Adipocyte (in vitro differentiated cells): ENCODE measurements around the gene TOM1.

Source experiments
- DNase-seq: peaks from one replicate; pipeline ENCODE4 v3.0.0-alpha.2; 2015; ENCODE audit warnings: low read depth
- H3K27me3 ChIP-seq: replicated peaks from 2 replicates; pipeline ENCODE4 v1.7.0; 2013; ENCODE audit warnings: mild to moderate bottlenecking, low read length, moderate library complexity; ENCODE audit not compliant: control insufficient read depth, insufficient read depth
- H3K36me3 ChIP-seq: 2 replicates; pipeline ENCODE4 v1.7.0; 2013; ENCODE audit warnings: low read length, mild to moderate bottlenecking, moderate library complexity; ENCODE audit not compliant: control insufficient read depth, insufficient read depth, severe bottlenecking
- H3K4me1 ChIP-seq: 2 replicates; pipeline ENCODE4 v1.7.0; 2013; ENCODE audit warnings: mild to moderate bottlenecking, low read length, moderate library complexity; ENCODE audit not compliant: control insufficient read depth, insufficient read depth
- H3K4me3 ChIP-seq: 2 replicates; pipeline ENCODE4 v1.7.0; 2013; ENCODE audit warnings: mild to moderate bottlenecking, low read length, moderate library complexity
- H3K9ac ChIP-seq: 2 replicates; pipeline ENCODE4 v1.7.0; 2013; ENCODE audit warnings: mild to moderate bottlenecking, low read length, moderate library complexity
- H3K9me3 ChIP-seq: 2 replicates; pipeline ENCODE4 v1.7.0; 2013; ENCODE audit warnings: mild to moderate bottlenecking, low read length, moderate library complexity; ENCODE audit not compliant: control insufficient read depth

Gene TOM1

DNA sequence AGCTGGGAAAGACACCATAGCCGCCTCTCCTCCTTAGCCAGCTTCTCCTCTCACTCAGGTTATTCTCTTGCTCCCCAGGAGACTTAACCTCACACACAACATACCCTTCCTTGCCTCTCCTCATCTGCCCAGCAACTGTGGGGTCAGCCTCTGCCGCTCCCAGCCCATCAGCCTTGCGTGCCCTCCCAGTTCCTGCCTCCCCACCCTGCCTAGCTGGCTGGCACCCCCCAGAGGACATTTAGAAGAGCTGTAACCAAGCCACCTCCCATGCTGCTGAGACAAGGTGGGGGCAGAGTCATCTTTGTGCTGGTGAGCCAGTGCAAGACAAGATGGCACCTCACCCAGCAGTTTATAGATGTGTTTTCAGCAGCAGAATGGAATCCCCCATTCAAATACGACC lies 38.2 kb downstream of the TOM1 start:
- no peak for DNase-seq
- H3K9me3 ChIP-seq: no peaks in the 10 kb centered on the region
- no peaks in the 10 kb centered on the region for H3K4me1 ChIP-seq
- H3K36me3 ChIP-seq: peaks cover 96% of the 10 kb centered on the region
- H3K27me3 ChIP-seq: no peaks in the 10 kb centered on the region
- no peak overlapping the region for H3K9ac ChIP-seq
- no peak overlapping the region for H3K4me3 ChIP-seq

- Histone ChIP-seq H3K4me3 (no peak overlapping the region), H3K36me3 (peaks cover 95% of the 10 kb centered on the region), H3K27me3 (no peaks in the 10 kb centered on the region), H3K9ac (no peak overlapping the region), H3K9me3 (no peaks in the 10 kb centered on the region), H3K4me1 (no peaks in the 10 kb centered on the region)
- DNase-seq: no peak
These were observed 41.6 kb downstream of the TOM1 start for GRCh38 chr22:35341090-35341874.

DNA sequence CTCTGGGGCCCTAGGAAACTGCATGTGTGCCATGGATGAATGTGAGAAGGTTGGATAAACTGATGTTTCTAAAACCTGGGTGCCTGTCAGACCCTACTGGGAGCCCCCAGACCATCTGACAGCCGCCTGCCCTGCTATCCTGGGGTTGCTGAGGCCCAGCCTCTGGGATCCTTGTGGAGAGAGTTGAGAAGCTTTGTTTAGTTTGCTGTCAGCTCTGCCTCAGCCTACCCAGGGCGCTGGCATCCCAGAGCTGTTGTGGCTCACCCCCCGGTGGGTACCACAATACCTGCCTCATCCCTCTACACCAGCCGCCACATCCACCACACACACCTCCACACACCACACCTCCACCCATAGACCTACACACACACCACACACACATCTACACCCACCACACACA lies 42.7 kb downstream of the TOM1 start:
- DNase-seq: no peak
- Histone ChIP-seq H3K4me3 (no peak overlapping the region), H3K27me3 (no peaks in the 10 kb centered on the region), H3K9ac (no peak overlapping the region), H3K9me3 (no peaks in the 10 kb centered on the region), H3K36me3 (peaks cover 93% of the 10 kb centered on the region), H3K4me1 (no peaks in the 10 kb centered on the region)

- H3K9me3 ChIP-seq: no peaks in the 10 kb centered on the region
- DNase-seq: no peak
- H3K36me3 ChIP-seq: peaks cover 91% of the 10 kb centered on the region
- no peak overlapping the region for H3K4me3 ChIP-seq
- H3K27me3 ChIP-seq: no peaks in the 10 kb centered on the region
- no peak overlapping the region for H3K9ac ChIP-seq
- H3K4me1 ChIP-seq: no peaks in the 10 kb centered on the region
These were observed 44.2 kb downstream of the TOM1 start for GRCh38 chr22:35343664-35344550.

DNA sequence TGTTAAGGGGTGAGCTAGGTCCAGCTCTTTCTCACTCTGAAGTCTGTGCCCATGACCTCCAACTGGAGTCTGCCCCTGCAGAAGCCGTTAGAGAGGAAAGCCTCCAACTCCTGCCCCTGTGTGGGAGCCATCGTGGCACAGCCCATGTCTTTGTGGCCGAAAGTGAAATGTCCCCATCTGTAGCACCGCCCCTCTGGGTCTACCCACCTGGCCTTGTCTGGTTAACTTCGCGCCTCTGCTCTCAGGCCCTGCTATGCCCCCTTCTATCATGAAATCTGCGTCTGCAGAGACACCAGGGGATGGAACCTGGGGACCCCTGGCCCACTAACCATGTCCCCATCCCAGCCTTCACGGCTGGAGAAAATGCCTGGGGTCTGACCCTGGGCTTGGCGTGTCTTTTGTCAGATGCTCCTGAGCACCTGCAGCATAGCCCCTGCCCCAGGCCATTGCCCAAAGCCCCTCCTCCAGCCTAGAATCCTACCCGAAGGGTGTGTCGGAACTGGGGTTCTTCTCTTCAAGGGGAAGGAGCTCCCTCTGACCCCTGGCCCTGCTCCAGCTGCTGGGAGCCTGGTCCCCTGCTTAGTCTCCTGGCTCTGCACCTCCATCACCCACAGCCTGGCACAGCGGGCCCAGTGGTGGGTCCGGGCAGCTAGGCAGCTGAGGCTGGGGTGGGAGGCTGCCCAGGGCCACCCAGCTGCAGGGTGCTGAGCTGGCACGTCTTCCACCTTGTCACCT lies 45.4 kb downstream of the TOM1 start:
- Histone ChIP-seq H3K9me3 (no peaks in the 10 kb centered on the region), H3K27me3 (no peaks in the 10 kb centered on the region), H3K4me3 (no peak overlapping the region), H3K4me1 (peaks cover 3% of the 10 kb centered on the region), H3K9ac (no peak overlapping the region), H3K36me3 (peaks cover 82% of the 10 kb centered on the region)
- DNase-seq: no peak

DNA sequence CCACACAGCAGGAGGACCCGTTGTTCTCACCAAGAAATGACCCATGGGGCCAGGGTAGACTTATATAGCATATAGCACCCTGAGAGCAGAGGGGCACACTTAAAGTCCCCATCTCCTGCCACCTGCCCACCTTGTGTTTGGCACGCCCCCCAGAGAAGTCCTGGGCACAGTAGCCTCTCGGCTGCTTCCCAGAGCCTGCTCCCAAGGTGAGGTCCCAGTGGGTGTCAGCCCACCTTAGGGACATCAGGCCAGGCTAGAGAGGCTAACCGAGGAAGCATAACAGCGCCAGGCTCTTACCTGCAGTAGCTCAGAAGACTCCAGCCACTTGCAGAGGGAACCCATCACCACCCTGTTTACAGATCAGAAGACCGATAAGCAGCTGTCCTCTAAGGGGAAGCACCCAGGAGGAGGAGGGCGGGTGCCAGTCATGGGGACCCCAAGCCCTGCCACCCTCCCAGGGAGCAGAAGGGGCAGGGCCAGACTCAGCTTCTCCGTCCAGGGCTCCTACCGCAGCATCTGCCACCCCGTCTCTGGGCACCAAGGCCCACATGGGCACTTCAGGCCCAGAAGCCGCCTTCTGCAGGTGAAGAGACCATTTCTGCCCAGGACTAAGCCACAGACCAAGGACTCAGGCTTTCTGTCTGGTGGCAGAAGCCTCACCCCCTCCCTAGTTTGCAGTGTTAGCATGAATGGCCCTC lies 46.3 kb downstream of the TOM1 start:
- Histone ChIP-seq H3K4me3 (no peak overlapping the region), H3K4me1 (peaks cover 9% of the 10 kb centered on the region), H3K36me3 (peaks cover 74% of the 10 kb centered on the region), H3K27me3 (no peaks in the 10 kb centered on the region), H3K9ac (no peak overlapping the region), H3K9me3 (no peaks in the 10 kb centered on the region)
- DNase-seq: no peak

- H3K4me3 ChIP-seq: no peak overlapping the region
These were observed 47.0 kb downstream of the TOM1 start for GRCh38 chr22:35346596-35347220.

DNA sequence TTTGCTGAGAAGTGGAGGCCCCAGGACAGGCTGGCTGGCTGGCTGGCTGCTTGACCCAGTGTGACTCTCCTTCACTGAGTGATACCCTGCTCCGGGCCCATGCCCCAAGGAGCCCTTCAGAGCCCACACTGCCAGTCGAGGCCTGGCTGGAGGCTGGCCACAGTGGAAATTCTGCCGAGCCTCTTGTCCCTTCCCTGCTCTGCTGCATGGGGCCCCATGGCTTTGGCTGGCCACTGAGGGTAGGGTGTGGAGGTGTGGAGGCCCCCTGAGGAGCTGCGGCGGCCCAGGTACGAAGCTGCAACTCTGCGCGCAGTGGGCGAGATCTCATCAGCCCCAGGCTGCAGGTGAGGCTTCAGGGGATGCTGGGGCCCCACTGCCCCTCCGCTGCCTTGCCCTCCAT lies 47.8 kb downstream of the TOM1 start:
- no peaks in the 10 kb centered on the region for H3K27me3 ChIP-seq
- H3K4me3 ChIP-seq: no peak overlapping the region
- peaks cover 19% of the 10 kb centered on the region for H3K4me1 ChIP-seq
- DNase-seq: no peak
- H3K9me3 ChIP-seq: no peaks in the 10 kb centered on the region
- H3K9ac ChIP-seq: no peak overlapping the region
- peaks cover 59% of the 10 kb centered on the region for H3K36me3 ChIP-seq

More at GRCh38 chr22:35346596-35347220, 47.0 kb downstream of the TOM1 start:
- Histone ChIP-seq H3K27me3 (no peaks in the 10 kb centered on the region), H3K9me3 (no peaks in the 10 kb centered on the region), H3K9ac (no peak overlapping the region), H3K36me3 (peaks cover 66% of the 10 kb centered on the region), H3K4me1 (peaks cover 16% of the 10 kb centered on the region)
- DNase-seq: no peak

GRCh38 chr22:35348026-35348590 lies 48.4 kb downstream of the TOM1 start:
- no peaks in the 10 kb centered on the region for H3K27me3 ChIP-seq
- H3K4me3 ChIP-seq: no peak overlapping the region
- no peaks in the 10 kb centered on the region for H3K9me3 ChIP-seq
- DNase-seq: no peak
- H3K36me3 ChIP-seq: peaks cover 52% of the 10 kb centered on the region
- H3K4me1 ChIP-seq: peaks cover 19% of the 10 kb centered on the region
- H3K9ac ChIP-seq: no peak overlapping the region

- Histone ChIP-seq H3K9me3 (no peaks in the 10 kb centered on the region), H3K4me3 (no peak overlapping the region), H3K9ac (no peak overlapping the region), H3K4me1 (peaks cover 19% of the 10 kb centered on the region), H3K27me3 (no peaks in the 10 kb centered on the region), H3K36me3 (peaks cover 46% of the 10 kb centered on the region)
- DNase-seq: no peak
These were observed 49.0 kb downstream of the TOM1 start for GRCh38 chr22:35348703-35349102.
